Left cardiac atrium (tissue), 4 donors: ENCODE results near the gene GET4. TPM values are rescaled to one million over a fixed set of nuclear protein-coding genes. Genes with fewer than 3 reads are reported as not detected.
"Not testable (repeated sequence)": the region's sequence is repeated elsewhere in the genome, so short reads cannot be mapped to it uniquely, and the experiment has no call there.

Experiments
- ATAC-seq, 2 donors: fragments of 200-7000 bp; cut with Tn5 transposase; one replicate each; pipeline ENCODE4 v1.9.1; 2020; ENCODE audit warnings: mild to moderate bottlenecking in 2 of 2, moderate library complexity in 2 of 2
- DNase-seq: peaks from one replicate; pipeline ENCODE4 v3.0.0-alpha.2; 2020
- intact Hi-C, 2 donors: fragments of 100-400 bp; cut with DNase I; formaldehyde crosslinking; loops; one replicate each; pipeline versions ENCODE4 v1.14.1 to v1.15.1; 2022 to 2023
- total RNA-seq, 2 donors: library from RNA; stranded (reverse); fragmentation: NEBNext Ultra II Directional; extraction: Animal tissue kit (Norgen Biotek cat#: 25700); gene quantifications; one replicate each; pipeline ENCODE4 v1.2.1, GENCODE V29; 2021
- donor health status: DM: no; HTN: yes; CAD: no.
- donor health status: DM: no; HTN: yes; CAD: no; lungs with severe emphysema.
- donor health status: DM: yes; HTN: yes; CAD: no.
- donor health status: Dilated cardiomyopathy.

Gene GET4
- total RNA-seq, 2 donors from 2014 or later = 17.8 to 28.3 TPM

GRCh38 chr7:919114-919442 lies 42.7 kb downstream of the GET4 start:
- ATAC-seq = no peak
- intact Hi-C loops = no loop called here
- DNase-seq = no peak

GRCh38 chr7:919924-920341 lies 43.6 kb downstream of the GET4 start:
- intact Hi-C loops = no loop called here
- DNase-seq = peak; percentile 18
- ATAC-seq = no peak

GRCh38 chr7:920351-921070 lies 44.2 kb downstream of the GET4 start:
- peak; percentile 12 for DNase-seq
- intact Hi-C loops = no loop called here
- no peak for ATAC-seq

GRCh38 chr7:921071-921461 lies 44.7 kb downstream of the GET4 start:
- ATAC-seq = no peak
- intact Hi-C loops = no loop called here
- no peak for DNase-seq

GRCh38 chr7:921581-922333 lies 45.4 kb downstream of the GET4 start:
- DNase-seq = peak; percentile 16
- no peak for ATAC-seq
- intact Hi-C loops = no loop called here

- no peak for ATAC-seq
- DNase-seq = peak; percentile 11
- intact Hi-C loops = no loop called here
Observed at GRCh38 chr7:922334-923107, 46.2 kb downstream of the GET4 start.

GRCh38 chr7:923108-924041 lies 47.0 kb downstream of the GET4 start:
- intact Hi-C loops = no loop called here
- peak; percentile 45 to 66 for ATAC-seq
- DNase-seq = peak; percentile 74

- ATAC-seq, intact Hi-C loops: not testable (repeated sequence)
Observed at GRCh38 chr7:924042-924441, 47.7 kb downstream of the GET4 start.

GRCh38 chr7:924541-925231 lies 48.3 kb downstream of the GET4 start:
- peak in 1 of 2 donors; percentile 35 for ATAC-seq
- intact Hi-C loops = no loop called here
- DNase-seq = peak; percentile 36

More at GRCh38 chr7:924042-924441, 47.7 kb downstream of the GET4 start:
- peak; percentile 27 for DNase-seq

- DNase-seq = peak; percentile 53
- peak in 1 of 2 donors; percentile 9 for ATAC-seq
Observed at GRCh38 chr7:925601-926000, 49.2 kb downstream of the GET4 start.

GRCh38 chr7:926061-927030 lies 50.0 kb downstream of the GET4 start:
- intact Hi-C loops = no loop called here
- DNase-seq = peak; percentile 18
- no peak for ATAC-seq

More at GRCh38 chr7:925601-926000, 49.2 kb downstream of the GET4 start:
- intact Hi-C loops = no loop called here

GRCh38 chr7:927031-927671 lies 50.8 kb downstream of the GET4 start:
- DNase-seq (peak; percentile 18), ATAC-seq (no peak)
- intact Hi-C loops = no loop called here

- ATAC-seq (no peak), DNase-seq (no peak)
- intact Hi-C loops = no loop called here
Observed at GRCh38 chr7:929311-929711, 53.0 kb downstream of the GET4 start.

- DNase-seq = peak; percentile 18
- intact Hi-C loops = no loop called here
Observed at GRCh38 chr7:930975-931758, 54.8 kb downstream of the GET4 start.

GRCh38 chr7:931871-932650 lies 55.7 kb downstream of the GET4 start:
- ATAC-seq (no peak), DNase-seq (peak; percentile 12)
- intact Hi-C loops = no loop called here

More at GRCh38 chr7:930975-931758, 54.8 kb downstream of the GET4 start:
- ATAC-seq = no peak
